Measurements from ENCODE around the gene TPPP. TPM values are rescaled to one million over a fixed set of nuclear protein-coding genes. Genes with fewer than 3 reads are reported as not detected.

Gene TPPP
- total and polyA plus RNA-seq, 2 donors (not counting 1 experiment from before 2014, with no cell fraction given) = 0.06 TPM; not detected in 1

DNA sequence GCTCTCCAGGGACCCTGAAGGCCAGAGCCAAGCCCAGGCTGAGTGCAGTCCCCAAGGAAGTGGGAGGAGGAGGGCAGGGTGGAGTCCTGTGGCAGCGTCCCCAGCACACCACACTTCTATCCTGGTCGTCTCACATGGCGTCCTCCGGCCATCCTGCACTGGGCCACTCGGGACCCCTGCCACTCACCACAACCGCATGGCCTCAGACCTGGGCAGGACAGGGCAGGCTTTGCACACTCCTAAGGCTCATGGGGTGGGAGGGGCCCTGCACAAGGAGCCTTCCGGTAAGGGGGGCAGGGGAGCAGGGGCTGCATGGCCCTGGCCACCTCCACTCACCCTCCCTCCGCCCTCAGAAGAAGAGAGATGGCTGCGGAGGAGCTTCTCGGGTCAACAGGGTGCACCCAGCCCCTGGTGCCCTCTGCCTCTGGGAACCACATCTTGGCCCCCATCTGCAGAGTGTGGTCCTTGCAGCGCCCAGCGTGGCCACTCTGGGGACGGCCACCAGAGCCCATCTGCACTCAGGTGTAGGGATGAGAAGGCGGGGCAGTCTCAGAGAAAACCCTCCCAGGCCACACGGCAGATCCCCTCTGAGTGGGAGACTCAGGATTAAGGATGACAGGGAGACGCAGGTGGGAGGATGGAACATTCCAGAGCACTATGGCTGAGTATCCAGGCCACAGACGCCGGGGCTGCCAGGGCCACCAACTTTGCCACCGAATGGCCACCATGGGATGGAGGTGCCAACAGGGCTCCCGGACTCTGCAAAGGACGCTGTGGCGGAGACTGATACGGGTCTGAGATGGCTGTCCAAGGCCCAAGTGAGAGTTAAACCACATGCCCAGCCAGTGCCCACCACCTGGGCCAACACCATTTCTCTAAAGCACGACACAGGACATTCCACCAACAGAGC lies 7.6 kb downstream of the TPPP start:
- Histone ChIP-seq H3K4me3 (ENCODE audit: control extremely low read depth in 1 of 5, extremely low read depth in 1 of 5, insufficient read depth in 1 of 5, low read depth in 2 of 5, low read length in 4 of 5) (no peak overlapping the region), H4K20me1 (ENCODE audit: control insufficient read depth, insufficient read depth, low read length, poor library complexity, severe bottlenecking) (no peaks in the 10 kb centered on the region), H3K27me3 (replicated peaks in 1 of 4; ENCODE audit: control extremely low read depth in 1 of 4, control insufficient read depth in 3 of 4, insufficient read depth in 4 of 4, low read length in 3 of 4) (peaks cover 0 to 12% (median 2%) of the 10 kb centered on the region in 4 experiments), H3K9me3 (ENCODE audit: control extremely low read depth in 1 of 3, control insufficient read depth in 2 of 3, insufficient read depth in 1 of 3, low read length in 2 of 3) (no peaks in the 10 kb centered on the region), H3K27ac (ENCODE audit: low read length in 2 of 2) (no peak overlapping the region), H3K79me2 (ENCODE audit: control insufficient read depth, insufficient read depth, low read length) (no peaks in the 10 kb centered on the region), H3K9ac (ENCODE audit: low read length) (no peak overlapping the region), H2AFZ (ENCODE audit: insufficient read depth, low read depth, low read length, poor library complexity, severe bottlenecking) (no peak overlapping the region), H3K4me1 (ENCODE audit: control insufficient read depth in 2 of 2, insufficient read depth in 2 of 2, low read length in 2 of 2) (no peaks in the 10 kb centered on the region), H3K4me2 (replicated peaks; ENCODE audit: low read depth, low read length, poor library complexity, severe bottlenecking) (no peak overlapping the region), H3K36me3 (replicated peaks in 1 of 2; ENCODE audit: control extremely low read depth in 1 of 2, control insufficient read depth in 1 of 2, extremely low read depth in 1 of 2, insufficient read depth in 2 of 2, low read length in 1 of 2) (no peaks in the 10 kb centered on the region)
- TF ChIP-seq, protein P1, sequence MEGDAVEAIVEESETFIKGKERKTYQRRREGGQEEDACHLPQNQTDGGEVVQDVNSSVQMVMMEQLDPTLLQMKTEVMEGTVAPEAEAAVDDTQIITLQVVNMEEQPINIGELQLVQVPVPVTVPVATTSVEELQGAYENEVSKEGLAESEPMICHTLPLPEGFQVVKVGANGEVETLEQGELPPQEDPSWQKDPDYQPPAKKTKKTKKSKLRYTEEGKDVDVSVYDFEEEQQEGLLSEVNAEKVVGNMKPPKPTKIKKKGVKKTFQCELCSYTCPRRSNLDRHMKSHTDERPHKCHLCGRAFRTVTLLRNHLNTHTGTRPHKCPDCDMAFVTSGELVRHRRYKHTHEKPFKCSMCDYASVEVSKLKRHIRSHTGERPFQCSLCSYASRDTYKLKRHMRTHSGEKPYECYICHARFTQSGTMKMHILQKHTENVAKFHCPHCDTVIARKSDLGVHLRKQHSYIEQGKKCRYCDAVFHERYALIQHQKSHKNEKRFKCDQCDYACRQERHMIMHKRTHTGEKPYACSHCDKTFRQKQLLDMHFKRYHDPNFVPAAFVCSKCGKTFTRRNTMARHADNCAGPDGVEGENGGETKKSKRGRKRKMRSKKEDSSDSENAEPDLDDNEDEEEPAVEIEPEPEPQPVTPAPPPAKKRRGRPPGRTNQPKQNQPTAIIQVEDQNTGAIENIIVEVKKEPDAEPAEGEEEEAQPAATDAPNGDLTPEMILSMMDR (IDR thresholded peaks at IDR 0.05) = no peak
- TF ChIP-seq EZH2 (IDR thresholded peaks at IDR 0.05; ENCODE audit: borderline replicate concordance, insufficient read depth, low read depth, low read length, poor library complexity, severe bottlenecking) = no peak
- Mint-ChIP-seq H3K27ac (no peak overlapping the region), H3K27me3 (peaks cover 4% of the 10 kb centered on the region), H3K4me1 (no peaks in the 10 kb centered on the region), H3K9me3 (ENCODE audit: insufficient read depth) (no peaks in the 10 kb centered on the region), H3K4me3 (no peak overlapping the region)
- ChIA-PET POLR2A (no interaction called here), CTCF (no interaction called here)
- ATAC-seq (ENCODE audit: low read depth) (no peak), DNase-seq (no peak)
- intact Hi-C loops (cut with micrococcal nuclease) = no loop called here
- WGBS (ENCODE audit: insufficient coverage) = 85% methylated on average over 23 of the region's 24 CpGs

DNA sequence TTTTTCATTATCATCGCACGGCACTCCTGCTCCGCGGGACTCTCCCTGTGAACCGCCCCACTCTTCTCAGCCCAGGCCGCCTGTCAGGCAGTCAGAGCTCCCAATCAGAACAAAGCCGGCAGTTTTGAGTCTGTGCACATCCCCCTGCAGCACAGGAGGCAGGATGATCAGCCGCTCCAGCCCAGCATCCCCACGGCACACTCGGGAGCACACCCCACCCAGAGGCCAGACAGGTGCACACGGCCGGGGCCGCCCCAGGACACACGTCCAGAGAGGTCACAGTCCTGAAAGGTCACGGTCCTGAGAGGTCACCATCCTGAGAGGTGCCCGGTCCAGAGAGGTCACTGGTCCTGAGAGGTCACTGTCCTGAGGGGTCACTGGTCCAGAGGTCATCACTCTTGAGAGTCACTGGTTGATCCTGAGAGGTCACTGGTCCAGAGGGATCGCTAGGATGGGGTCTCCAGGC lies 8.4 kb downstream of the TPPP start:
- H3K27me3 Mint-ChIP-seq = peaks cover 4% of the 10 kb centered on the region
- TF ChIP-seq, protein P1 (IDR thresholded peaks at IDR 0.05) = no peak
- no peak for TF ChIP-seq EZH2 (IDR thresholded peaks at IDR 0.05; ENCODE audit: borderline replicate concordance, insufficient read depth, low read depth, low read length, poor library complexity, severe bottlenecking)
- intact Hi-C loops (cut with micrococcal nuclease) = no loop called here
- H3K9me3 Mint-ChIP-seq (ENCODE audit: insufficient read depth) = no peaks in the 10 kb centered on the region
- no peaks in the 10 kb centered on the region for H3K36me3 ChIP-seq (replicated peaks in 1 of 2; ENCODE audit: control extremely low read depth in 1 of 2, control insufficient read depth in 1 of 2, extremely low read depth in 1 of 2, insufficient read depth in 2 of 2, low read length in 1 of 2)
- H3K27ac ChIP-seq (ENCODE audit: low read length in 2 of 2) = no peak overlapping the region
- POLR2A ChIA-PET = no interaction called here
- H3K9ac ChIP-seq (ENCODE audit: low read length) = no peak overlapping the region
- ATAC-seq (ENCODE audit: low read depth) (no peak), DNase-seq (no peak)
- no peak overlapping the region for H2AFZ ChIP-seq (ENCODE audit: insufficient read depth, low read depth, low read length, poor library complexity, severe bottlenecking)
- H3K27ac Mint-ChIP-seq = no peak overlapping the region
- 87% methylated on average over 17 of the region's 17 CpGs for WGBS (ENCODE audit: insufficient coverage)
- no peaks in the 10 kb centered on the region for H4K20me1 ChIP-seq (ENCODE audit: control insufficient read depth, insufficient read depth, low read length, poor library complexity, severe bottlenecking)
- H3K4me1 Mint-ChIP-seq = no peaks in the 10 kb centered on the region
- no peaks in the 10 kb centered on the region for H3K79me2 ChIP-seq (ENCODE audit: control insufficient read depth, insufficient read depth, low read length)
- no peak overlapping the region for H3K4me2 ChIP-seq (replicated peaks; ENCODE audit: low read depth, low read length, poor library complexity, severe bottlenecking)
- H3K27me3 ChIP-seq (replicated peaks in 1 of 4; ENCODE audit: control extremely low read depth in 1 of 4, control insufficient read depth in 3 of 4, insufficient read depth in 4 of 4, low read length in 3 of 4) = peaks cover 0 to 12% (median 2%) of the 10 kb centered on the region in 4 experiments
- H3K4me3 ChIP-seq (ENCODE audit: control extremely low read depth in 1 of 5, extremely low read depth in 1 of 5, insufficient read depth in 1 of 5, low read depth in 2 of 5, low read length in 4 of 5) = no peak overlapping the region
- no peaks in the 10 kb centered on the region for H3K9me3 ChIP-seq (ENCODE audit: control extremely low read depth in 1 of 3, control insufficient read depth in 2 of 3, insufficient read depth in 1 of 3, low read length in 2 of 3)
- no peak overlapping the region for H3K4me3 Mint-ChIP-seq
- no peaks in the 10 kb centered on the region for H3K4me1 ChIP-seq (ENCODE audit: control insufficient read depth in 2 of 2, insufficient read depth in 2 of 2, low read length in 2 of 2)
- CTCF ChIA-PET = no interaction called here

Data from B cell (primary cell).